Pancreas (tissue), 10 donors: ENCODE measurements around the gene BANP. TPM values are rescaled to one million over a fixed set of nuclear protein-coding genes. Genes with fewer than 3 reads are reported as not detected.

Source experiments
- ATAC-seq, 4 donors: fragments of 200-7000 bp; cut with Tn5 transposase; one replicate each; pipeline versions ENCODE4 v1.8.0 to v1.9.1; 2020; ENCODE audit warnings: mild to moderate bottlenecking in 4 of 4, moderate library complexity in 4 of 4
- DNase-seq, 6 donors: peaks; one replicate each; pipeline ENCODE4 v3.0.0-alpha.2; 2020
- FAIRE-seq: peaks from 2 replicates; lab custom pipeline; 2012; peaks lifted over from hg19 to GRCh38; lab: Jason Lieb, UNC
- H3K27ac ChIP-seq, 4 donors: fragments of 200-600 bp; sonication (generic); 1 replicate in 3 of 4; 2 replicates in 1 of 4; pipeline versions ENCODE4 v1.5.0 to v1.8.0; 2020
- H3K27me3 ChIP-seq, 4 donors: fragments of 200-600 bp; one replicate each; pipeline ENCODE4 v1.8.0; 2021
- H3K36me3 ChIP-seq, 3 donors: fragments of 200-600 bp; sonication (generic) in 1 of 3; one replicate each; pipeline versions ENCODE4 v1.5.0 to v1.8.0; 2020 to 2021
- H3K4me1 ChIP-seq, 3 donors: fragments of 200-600 bp; one replicate each; pipeline ENCODE4 v1.8.0; 2021
- H3K4me3 ChIP-seq, 4 donors: fragments of 200-600 bp; sonication (generic) in 2 of 4; one replicate each; pipeline versions ENCODE4 v1.5.0 to v1.8.0; 2020 to 2021
- H3K9me3 ChIP-seq, 4 donors: fragments of 200-600 bp; one replicate each; pipeline ENCODE4 v1.8.0; 2021
- WGBS, 2 donors: extraction: QIAGEN DNeasy Blood & Tissue Kit; methylation state at CpG; one replicate each; pipeline ENCODE4 v1.1.7; 2013; 5-methylcytosine and 5-hydroxymethylcytosine counted together
- intact Hi-C, 3 donors: fragments of 100-400 bp; cut with DNase I; formaldehyde crosslinking; loops; one replicate each; pipeline versions ENCODE4 v1.11.1 to v1.14.2; 2022
- polyA plus RNA-seq, 2 donors: library from polyadenylated mRNA; stranded (reverse); fragments of 200-250 nt; gene quantifications; one replicate each; pipeline ENCODE4 v1.2.3, GENCODE V29; 2013
- total RNA-seq, 6 donors: library from RNA; stranded (reverse); fragmentation: NEBNext Ultra II Directional in 4 of 6; extraction: Animal tissue kit (Norgen Biotek cat#: 25700) in 4 of 6; gene quantifications; one replicate each; pipeline versions ENCODE4 v1.2.1 to v1.2.4, GENCODE V29; 2021 to 2023
- TF ChIP-seq, protein P1 (sequence below), 4 donors: fragments of 200-600 bp; sonication (generic) in 3 of 4; IDR thresholded peaks; one replicate each; pipeline versions ENCODE4 v1.5.0 to v1.8.0; 2021; ENCODE audit warnings: antibody characterized with exemption in 4 of 4
- donor health status: healthy with polysubstance abuse.
- donor health status: DM: no; HTN: no; CAD: no; lungs with moderate emphysema.
- donor health status: DM: no; HTN: no; CAD: no.
- donor health status: control.
- donor health status: control.
- donor health status: Bipolar disorder and iron deficiency.
- donor health status: DM: yes; HTN: yes; CAD: no.
- donor health status: DM: no; HTN: no; CAD: no.
- donor health status: DM: no; HTN: no; CAD: no.
- donor health status: DM: yes; HTN: yes; CAD: no.

The BANP gene
- total and polyA plus RNA-seq, 8 donors: 6.1 to 17.8 (median 13.4) TPM

DNA sequence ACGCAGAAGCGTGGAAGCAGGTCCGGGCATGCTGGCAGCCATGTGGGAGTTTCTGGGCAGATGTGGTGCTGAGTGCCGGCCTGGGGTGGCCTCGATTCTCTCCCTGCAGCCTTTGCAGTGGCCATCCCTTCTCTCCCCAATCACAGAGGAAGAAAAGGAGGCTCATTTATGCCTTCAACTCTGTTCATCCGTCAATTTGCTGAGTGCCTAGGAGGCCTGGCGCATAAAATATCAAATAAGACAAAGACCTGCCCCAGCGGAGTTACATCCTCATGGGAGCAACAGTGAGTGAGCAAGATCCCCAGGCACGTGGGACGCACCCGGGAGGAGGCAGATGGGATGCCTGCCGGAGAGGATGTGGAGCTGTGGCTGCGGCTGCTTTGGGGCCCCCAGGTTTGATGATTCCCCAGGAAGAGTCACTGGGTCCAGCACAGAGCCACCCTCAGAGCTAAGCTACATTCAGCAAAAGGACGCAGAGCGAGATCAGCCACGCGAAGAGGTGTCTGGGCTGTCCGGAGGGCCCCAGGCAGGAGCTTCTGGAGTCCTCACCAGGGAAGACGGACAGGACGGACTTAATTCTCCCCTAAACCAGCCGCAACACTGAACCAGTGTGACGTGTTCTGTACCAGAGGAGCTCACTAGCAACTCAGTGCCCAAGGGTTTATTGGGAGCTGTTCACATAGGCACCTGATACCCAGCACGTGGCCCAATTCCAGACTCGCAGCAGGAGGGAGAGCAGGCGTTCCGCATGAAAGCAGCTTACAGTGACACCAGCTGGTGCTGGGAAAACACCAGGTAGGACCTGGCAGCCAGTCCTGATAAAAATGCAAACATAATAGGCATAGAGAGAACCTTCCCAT lies 26.2 kb upstream of the BANP start:
- intact Hi-C loops: no loop called here
- 68% methylated on average over 26 of the region's 26 CpGs for WGBS, 2 donors
- peaks cover 0 to 7% (median 5%) of the 10 kb centered on the region in 3 donors for H3K4me1 ChIP-seq
- TF ChIP-seq, protein P1, sequence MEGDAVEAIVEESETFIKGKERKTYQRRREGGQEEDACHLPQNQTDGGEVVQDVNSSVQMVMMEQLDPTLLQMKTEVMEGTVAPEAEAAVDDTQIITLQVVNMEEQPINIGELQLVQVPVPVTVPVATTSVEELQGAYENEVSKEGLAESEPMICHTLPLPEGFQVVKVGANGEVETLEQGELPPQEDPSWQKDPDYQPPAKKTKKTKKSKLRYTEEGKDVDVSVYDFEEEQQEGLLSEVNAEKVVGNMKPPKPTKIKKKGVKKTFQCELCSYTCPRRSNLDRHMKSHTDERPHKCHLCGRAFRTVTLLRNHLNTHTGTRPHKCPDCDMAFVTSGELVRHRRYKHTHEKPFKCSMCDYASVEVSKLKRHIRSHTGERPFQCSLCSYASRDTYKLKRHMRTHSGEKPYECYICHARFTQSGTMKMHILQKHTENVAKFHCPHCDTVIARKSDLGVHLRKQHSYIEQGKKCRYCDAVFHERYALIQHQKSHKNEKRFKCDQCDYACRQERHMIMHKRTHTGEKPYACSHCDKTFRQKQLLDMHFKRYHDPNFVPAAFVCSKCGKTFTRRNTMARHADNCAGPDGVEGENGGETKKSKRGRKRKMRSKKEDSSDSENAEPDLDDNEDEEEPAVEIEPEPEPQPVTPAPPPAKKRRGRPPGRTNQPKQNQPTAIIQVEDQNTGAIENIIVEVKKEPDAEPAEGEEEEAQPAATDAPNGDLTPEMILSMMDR (IDR thresholded peaks at IDR 0.05): no peak
- FAIRE-seq: no peak
- no peaks in the 10 kb centered on the region for H3K27me3 ChIP-seq
- peak in 5 of 6 donors; percentile 79 to 89 (median 88) for DNase-seq
- peak; percentile 62 to 80 (median 76) for ATAC-seq
- no peaks in the 10 kb centered on the region for H3K36me3 ChIP-seq
- H3K9me3 ChIP-seq: no peaks in the 10 kb centered on the region
- H3K4me3 ChIP-seq: no peak overlapping the region
- peak overlapping the region; percentile 36 to 52 (median 45) for H3K27ac ChIP-seq

DNA sequence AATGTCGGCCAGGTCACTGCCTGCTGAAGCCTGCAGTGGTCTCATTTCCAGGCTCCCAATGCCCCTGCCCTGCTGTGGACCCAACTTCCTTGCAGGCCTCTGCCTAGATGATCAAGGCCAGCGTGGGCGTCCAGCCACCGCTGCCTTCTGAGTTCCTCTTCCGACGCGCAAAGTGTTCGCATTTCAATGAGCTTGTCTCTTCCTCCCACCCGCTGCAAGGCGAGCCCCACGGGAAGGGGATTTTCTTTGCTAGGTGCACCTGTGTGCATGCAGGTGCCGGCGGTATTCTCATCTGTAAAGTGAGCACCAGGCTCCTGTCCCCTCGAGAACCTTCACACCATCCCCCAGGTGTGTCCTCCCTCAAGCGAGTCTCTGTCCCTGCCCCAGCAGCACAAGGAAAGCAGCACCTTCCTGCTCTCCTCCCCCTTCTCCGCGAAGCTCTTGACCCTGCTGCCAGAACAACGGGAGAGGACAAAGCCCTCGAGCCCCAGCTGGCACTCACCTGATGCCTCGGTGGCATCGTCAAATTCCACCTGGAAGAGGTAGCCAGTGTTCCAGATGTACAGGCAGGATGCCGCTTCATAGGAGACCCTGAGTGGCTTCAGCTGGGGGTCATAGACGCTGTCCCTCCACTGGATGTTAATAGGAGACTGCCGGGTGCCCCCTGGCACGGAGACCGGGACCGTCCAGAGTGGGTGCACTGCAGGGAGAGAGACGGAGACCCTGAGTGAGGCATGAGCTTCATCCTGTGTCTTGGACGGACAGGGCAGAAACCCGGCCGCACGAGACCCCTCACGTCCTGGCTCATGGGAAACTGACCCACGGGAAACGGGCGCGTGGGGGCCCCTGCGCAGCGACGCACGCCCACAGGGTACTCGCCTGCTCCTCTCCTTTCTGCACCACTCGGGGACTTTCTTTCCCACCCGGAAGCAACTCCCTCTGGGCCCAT lies 24.7 kb upstream of the BANP start:
- H3K27ac ChIP-seq: no peak overlapping the region
- no peaks in the 10 kb centered on the region for H3K9me3 ChIP-seq
- DNase-seq (peak in 1 of 6 donors; percentile 49), FAIRE-seq (no peak), ATAC-seq (no peak)
- peaks cover 0 to 7% (median 5%) of the 10 kb centered on the region in 3 donors for H3K4me1 ChIP-seq
- TF ChIP-seq, protein P1 (IDR thresholded peaks at IDR 0.05): no peak
- intact Hi-C loops: no loop called here
- H3K36me3 ChIP-seq: no peaks in the 10 kb centered on the region
- no peaks in the 10 kb centered on the region for H3K27me3 ChIP-seq
- WGBS, 2 donors: 75 to 78% methylated on average over 43 to 44 of the region's 44 CpGs
- no peak overlapping the region for H3K4me3 ChIP-seq

DNA sequence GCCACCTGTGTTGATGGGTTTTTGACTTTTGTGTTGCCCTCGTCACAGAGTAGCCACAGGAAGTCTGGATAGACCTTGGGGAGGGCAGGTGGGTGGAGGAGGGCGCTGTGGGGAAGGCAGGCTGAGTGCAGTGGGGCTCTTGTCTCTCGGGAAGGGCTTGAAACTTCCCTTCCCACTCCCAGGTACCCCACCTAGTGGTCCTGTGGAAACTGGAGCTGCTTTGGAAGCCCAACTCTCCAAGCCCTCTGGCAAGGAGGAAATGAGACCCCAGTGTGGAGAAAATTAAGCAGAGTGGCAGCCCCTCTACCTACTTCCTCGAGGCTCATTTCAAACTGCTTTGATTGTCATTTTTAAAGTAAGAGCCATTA lies 24.1 kb upstream of the BANP start:
- no peak overlapping the region for H3K27ac ChIP-seq

DNA sequence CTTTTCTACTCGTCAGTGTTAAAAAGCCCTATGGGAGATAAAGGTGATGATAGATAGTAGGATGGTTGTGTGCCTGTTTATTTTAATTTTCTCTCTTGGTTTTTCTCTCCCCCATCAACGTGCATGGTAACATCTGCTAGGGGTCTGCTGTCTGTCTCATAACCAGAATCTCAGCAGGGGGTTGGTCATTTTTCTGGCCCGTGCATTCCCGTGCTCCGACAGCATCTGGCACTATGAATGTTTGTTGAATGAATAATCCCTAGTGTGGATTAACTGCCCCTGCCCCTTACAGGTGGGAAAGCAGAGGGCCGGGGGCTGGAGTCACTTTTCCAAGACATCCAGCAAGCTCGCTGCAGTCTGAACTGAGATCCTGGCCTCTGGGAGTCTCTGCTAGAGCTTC lies 21.2 kb upstream of the BANP start:
- H3K9me3 ChIP-seq: no peaks in the 10 kb centered on the region
- no peak overlapping the region for H3K4me3 ChIP-seq
- ATAC-seq (no peak), DNase-seq (peak in 1 of 6 donors; percentile 27), FAIRE-seq (no peak)
- intact Hi-C loops: no loop called here
- TF ChIP-seq, protein P1 (IDR thresholded peaks at IDR 0.05): no peak
- no peaks in the 10 kb centered on the region for H3K27me3 ChIP-seq
- 39 to 56% methylated on average over 7 of the region's 7 CpGs for WGBS, 2 donors
- no peaks in the 10 kb centered on the region for H3K36me3 ChIP-seq
- H3K4me1 ChIP-seq: peaks cover 0 to 2% (median 0%) of the 10 kb centered on the region in 3 donors
- H3K27ac ChIP-seq: no peak overlapping the region

More for the DNA sequence above, 24.1 kb upstream of the BANP start:
- ATAC-seq: no peak
- Histone ChIP-seq H3K4me1 (peaks cover 0 to 7% (median 5%) of the 10 kb centered on the region in 3 donors), H3K4me3 (no peak overlapping the region), H3K9me3 (no peaks in the 10 kb centered on the region), H3K36me3 (no peaks in the 10 kb centered on the region), H3K27me3 (no peaks in the 10 kb centered on the region)
- intact Hi-C loops: no loop called here
- TF ChIP-seq, protein P1 (IDR thresholded peaks at IDR 0.05): no peak
- 45 to 58% methylated on average over 4 of the region's 4 CpGs for WGBS, 2 donors
- no peak for FAIRE-seq
- DNase-seq: no peak
